ENCODE data around the gene MALRD1.

DNA sequence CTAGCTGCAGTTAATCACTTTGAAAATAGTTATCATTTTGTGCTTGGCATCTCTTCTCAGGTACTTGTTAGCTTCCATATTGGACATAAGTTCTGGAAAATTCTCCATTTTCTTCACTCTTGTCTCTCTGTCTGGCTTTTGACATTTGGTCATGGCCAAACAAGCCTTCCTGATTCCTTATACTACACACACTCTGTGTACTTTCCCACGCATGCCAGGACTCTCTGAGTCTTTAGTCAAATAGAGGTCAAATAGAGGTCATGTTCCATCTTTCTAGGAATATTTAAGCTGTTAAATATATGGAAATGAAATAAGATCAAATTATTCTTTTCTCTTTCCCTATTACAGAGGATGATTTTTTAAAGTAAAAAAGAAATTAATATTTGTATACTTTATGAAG lies 532.1 kb downstream of the MALRD1 start:
- TF ChIP-seq, protein P1, sequence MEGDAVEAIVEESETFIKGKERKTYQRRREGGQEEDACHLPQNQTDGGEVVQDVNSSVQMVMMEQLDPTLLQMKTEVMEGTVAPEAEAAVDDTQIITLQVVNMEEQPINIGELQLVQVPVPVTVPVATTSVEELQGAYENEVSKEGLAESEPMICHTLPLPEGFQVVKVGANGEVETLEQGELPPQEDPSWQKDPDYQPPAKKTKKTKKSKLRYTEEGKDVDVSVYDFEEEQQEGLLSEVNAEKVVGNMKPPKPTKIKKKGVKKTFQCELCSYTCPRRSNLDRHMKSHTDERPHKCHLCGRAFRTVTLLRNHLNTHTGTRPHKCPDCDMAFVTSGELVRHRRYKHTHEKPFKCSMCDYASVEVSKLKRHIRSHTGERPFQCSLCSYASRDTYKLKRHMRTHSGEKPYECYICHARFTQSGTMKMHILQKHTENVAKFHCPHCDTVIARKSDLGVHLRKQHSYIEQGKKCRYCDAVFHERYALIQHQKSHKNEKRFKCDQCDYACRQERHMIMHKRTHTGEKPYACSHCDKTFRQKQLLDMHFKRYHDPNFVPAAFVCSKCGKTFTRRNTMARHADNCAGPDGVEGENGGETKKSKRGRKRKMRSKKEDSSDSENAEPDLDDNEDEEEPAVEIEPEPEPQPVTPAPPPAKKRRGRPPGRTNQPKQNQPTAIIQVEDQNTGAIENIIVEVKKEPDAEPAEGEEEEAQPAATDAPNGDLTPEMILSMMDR (IDR thresholded peaks at IDR 0.05) = no peak
- no peak for TF ChIP-seq POLR2A (IDR thresholded peaks at IDR 0.05)

Measured in Peyer's patch (tissue), 4 donors.